Stimulated activated CD8-positive, alpha-beta memory T cell treated with anti-CD3 and anti-CD28 coated beads, Interleukin-15, amount 100 ng/mL, for 4 hours (primary cell): ENCODE data around the gene CCNG2.
A peak's percentile ranks its signal among the peaks of the same experiment; 100 is the strongest.

ENCODE experiments used
- DNase-seq, 2 donors: peaks; one replicate each; pipeline ENCODE4 v3.0.0-alpha.2; 2020; ENCODE audit warnings: low read depth in 2 of 2

CCNG2 gene

GRCh38 chr4:77201857-77202256 is 44.9 kb downstream of the CCNG2 start:
- no peak for DNase-seq

- DNase-seq: no peak
These were observed 45.5 kb downstream of the CCNG2 start for GRCh38 chr4:77202491-77202890.

GRCh38 chr4:77203380-77204197 is 46.6 kb downstream of the CCNG2 start:
- DNase-seq: peak; percentile 9 to 51

- no peak for DNase-seq
These were observed 47.6 kb downstream of the CCNG2 start for GRCh38 chr4:77204621-77205020.

- no peak for DNase-seq
These were observed 52.0 kb downstream of the CCNG2 start for GRCh38 chr4:77209012-77209411.

- no peak for DNase-seq
These were observed 52.9 kb downstream of the CCNG2 start for GRCh38 chr4:77209936-77210335.

GRCh38 chr4:77215107-77215506 is 58.1 kb downstream of the CCNG2 start:
- no peak for DNase-seq

- DNase-seq: no peak
These were observed 60.5 kb downstream of the CCNG2 start for GRCh38 chr4:77217526-77217925.

GRCh38 chr4:77219266-77219665 is 62.3 kb downstream of the CCNG2 start:
- DNase-seq: no peak
